Measurements from ENCODE around the gene ATF7IP2. TPM values are rescaled to one million over a fixed set of nuclear protein-coding genes. Genes with fewer than 3 reads are reported as not detected.
"Not testable (repeated sequence)": the region's sequence is repeated elsewhere in the genome, so short reads cannot be mapped to it uniquely, and the experiment has no call there.

ATF7IP2 gene
- total RNA-seq, 1 experiment from 2014 or later, result 25.2 TPM

DNA sequence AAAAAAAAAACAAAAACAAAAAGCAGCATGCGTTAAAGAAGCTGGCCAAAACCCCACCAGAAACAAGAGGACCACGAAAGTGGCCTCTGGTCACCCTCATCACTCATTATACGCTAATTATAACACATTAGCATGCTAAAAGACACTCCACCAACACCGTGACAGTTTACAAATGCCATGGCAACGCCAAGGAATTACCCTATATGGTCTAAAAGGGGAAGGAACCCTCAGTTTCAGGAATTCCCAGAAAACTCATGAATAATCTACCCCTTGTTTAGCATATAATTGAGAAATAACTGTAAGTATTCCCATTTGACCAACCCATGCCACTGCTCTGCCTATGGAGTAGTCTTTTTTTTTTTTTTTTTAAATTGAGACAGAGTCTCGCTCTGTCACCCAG lies 116.9 kb downstream of the ATF7IP2 start:
- ChIA-PET CTCF (no interaction called here), POLR2A (no interaction called here)
- Histone ChIP-seq H3K4me3 (ENCODE audit: low read depth in 2 of 2, low read length in 2 of 2) (no peak overlapping the region), H3K27me3 (ENCODE audit: control insufficient read depth, insufficient read depth, low read length) (no peaks in the 10 kb centered on the region), H3K9me3 (ENCODE audit: control insufficient read depth, insufficient read depth, low read depth, low read length) (no peaks in the 10 kb centered on the region), H3K4me1 (ENCODE audit: control insufficient read depth, insufficient read depth, low read length) (no peaks in the 10 kb centered on the region), H3K36me3 (ENCODE audit: control insufficient read depth, insufficient read depth, low read length) (no peaks in the 10 kb centered on the region), H3K27ac (ENCODE audit: low read length) (no peak overlapping the region)
- TF ChIP-seq TCF7L2 (IDR thresholded peaks at IDR 0.05; ENCODE audit: low read depth, low read length) (no peak), CTCF (IDR thresholded peaks at IDR 0.05) (no peak), SIN3A (IDR thresholded peaks at IDR 0.05; ENCODE audit: borderline replicate concordance, insufficient read depth, low read depth, low read length) (no peak), POLR2AphosphoS5 (IDR thresholded peaks at IDR 0.05; ENCODE audit: low read depth, low read length) (no peak)
- TF ChIP-seq, protein P1, sequence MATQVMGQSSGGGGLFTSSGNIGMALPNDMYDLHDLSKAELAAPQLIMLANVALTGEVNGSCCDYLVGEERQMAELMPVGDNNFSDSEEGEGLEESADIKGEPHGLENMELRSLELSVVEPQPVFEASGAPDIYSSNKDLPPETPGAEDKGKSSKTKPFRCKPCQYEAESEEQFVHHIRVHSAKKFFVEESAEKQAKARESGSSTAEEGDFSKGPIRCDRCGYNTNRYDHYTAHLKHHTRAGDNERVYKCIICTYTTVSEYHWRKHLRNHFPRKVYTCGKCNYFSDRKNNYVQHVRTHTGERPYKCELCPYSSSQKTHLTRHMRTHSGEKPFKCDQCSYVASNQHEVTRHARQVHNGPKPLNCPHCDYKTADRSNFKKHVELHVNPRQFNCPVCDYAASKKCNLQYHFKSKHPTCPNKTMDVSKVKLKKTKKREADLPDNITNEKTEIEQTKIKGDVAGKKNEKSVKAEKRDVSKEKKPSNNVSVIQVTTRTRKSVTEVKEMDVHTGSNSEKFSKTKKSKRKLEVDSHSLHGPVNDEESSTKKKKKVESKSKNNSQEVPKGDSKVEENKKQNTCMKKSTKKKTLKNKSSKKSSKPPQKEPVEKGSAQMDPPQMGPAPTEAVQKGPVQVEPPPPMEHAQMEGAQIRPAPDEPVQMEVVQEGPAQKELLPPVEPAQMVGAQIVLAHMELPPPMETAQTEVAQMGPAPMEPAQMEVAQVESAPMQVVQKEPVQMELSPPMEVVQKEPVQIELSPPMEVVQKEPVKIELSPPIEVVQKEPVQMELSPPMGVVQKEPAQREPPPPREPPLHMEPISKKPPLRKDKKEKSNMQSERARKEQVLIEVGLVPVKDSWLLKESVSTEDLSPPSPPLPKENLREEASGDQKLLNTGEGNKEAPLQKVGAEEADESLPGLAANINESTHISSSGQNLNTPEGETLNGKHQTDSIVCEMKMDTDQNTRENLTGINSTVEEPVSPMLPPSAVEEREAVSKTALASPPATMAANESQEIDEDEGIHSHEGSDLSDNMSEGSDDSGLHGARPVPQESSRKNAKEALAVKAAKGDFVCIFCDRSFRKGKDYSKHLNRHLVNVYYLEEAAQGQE (IDR thresholded peaks at IDR 0.05; ENCODE audit: insufficient read depth in 1 of 2, low read depth in 2 of 2, low read length in 1 of 2), result no peak
- DNase-seq (ENCODE audit: low read depth, low spot score) (no peak), ATAC-seq (no peak)
- intact Hi-C loops (cut with micrococcal nuclease; ENCODE audit: unreplicated experiment) (no loop called here), in situ Hi-C loops (cut with HindIII; ENCODE audit: low pct_unique_long_range_greater_than_20kb, low sequenced_read_pairs) (no loop called here)
- no TSS peak for BruUV-seq (replicated peaks)

GRCh38 chr16:10504404-10504885 lies 118.6 kb downstream of the ATF7IP2 start:
- ATAC-seq, result no peak
- in situ Hi-C loops (cut with HindIII; ENCODE audit: low pct_unique_long_range_greater_than_20kb, low sequenced_read_pairs), result no loop called here

DNA sequence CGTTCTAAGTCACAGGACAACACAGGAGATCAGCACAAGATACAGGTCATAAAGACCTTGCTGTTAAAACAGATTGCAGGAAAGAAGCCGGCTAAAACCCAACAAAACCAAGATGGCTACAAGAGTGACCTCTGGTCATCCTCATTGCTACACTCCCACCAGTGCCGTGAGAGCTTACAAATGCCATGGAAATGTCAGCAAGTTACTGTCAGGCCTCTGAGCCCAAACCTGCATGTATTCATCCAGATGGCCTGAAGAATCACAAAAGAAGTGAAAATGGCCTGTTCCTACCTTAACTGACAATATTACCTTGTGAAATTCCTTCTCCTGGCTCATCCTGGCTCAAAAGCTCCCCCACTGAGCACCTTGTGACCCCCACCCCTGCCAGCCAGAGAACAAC lies 119.4 kb downstream of the ATF7IP2 start:
- intact Hi-C loops (cut with micrococcal nuclease; ENCODE audit: unreplicated experiment), result loop anchor here (5.0 kb wide), 1 partner anchor 188 kb away; no protein-coding TSS in a partner anchor
- H3K27me3 ChIP-seq (ENCODE audit: control insufficient read depth, insufficient read depth, low read length); H3K9me3 ChIP-seq (ENCODE audit: control insufficient read depth, insufficient read depth, low read depth, low read length); H3K4me3 ChIP-seq (ENCODE audit: low read depth in 2 of 2, low read length in 2 of 2); ATAC-seq; BruUV-seq (replicated peaks); H3K4me1 ChIP-seq (ENCODE audit: control insufficient read depth, insufficient read depth, low read length); H3K36me3 ChIP-seq (ENCODE audit: control insufficient read depth, insufficient read depth, low read length); POLR2A ChIA-PET; in situ Hi-C loops (cut with HindIII; ENCODE audit: low pct_unique_long_range_greater_than_20kb, low sequenced_read_pairs); H3K27ac ChIP-seq (ENCODE audit: low read length); DNase-seq (ENCODE audit: low read depth, low spot score): not testable (repeated sequence)
- CTCF ChIA-PET, result interaction anchor here (0.7 kb wide), 1 partner anchor 338 kb away, joined by 4 read pairs; no protein-coding TSS in a partner anchor

More at GRCh38 chr16:10504404-10504885, 118.6 kb downstream of the ATF7IP2 start:
- DNase-seq (ENCODE audit: low read depth, low spot score), result no peak
- intact Hi-C loops (cut with micrococcal nuclease; ENCODE audit: unreplicated experiment), result no loop called here
- Histone ChIP-seq H3K36me3 (ENCODE audit: control insufficient read depth, insufficient read depth, low read length) (no peaks in the 10 kb centered on the region), H3K4me1 (ENCODE audit: control insufficient read depth, insufficient read depth, low read length) (no peaks in the 10 kb centered on the region), H3K27me3 (ENCODE audit: control insufficient read depth, insufficient read depth, low read length) (no peaks in the 10 kb centered on the region), H3K9me3 (ENCODE audit: control insufficient read depth, insufficient read depth, low read depth, low read length) (no peaks in the 10 kb centered on the region), H3K27ac (ENCODE audit: low read length) (no peak overlapping the region), H3K4me3 (ENCODE audit: low read depth in 2 of 2, low read length in 2 of 2) (no peak overlapping the region)
- BruUV-seq (replicated peaks), result no TSS peak
- ChIA-PET CTCF (interaction anchor here (0.6 to 0.7 kb wide), 3 partner anchors 183 to 249 kb away, joined by 4 to 5 read pairs (median 4); no protein-coding TSS in a partner anchor), POLR2A (no interaction called here)
- no peak for TF ChIP-seq CTCF (IDR thresholded peaks at IDR 0.05)
